Activated CD4-positive, alpha-beta T cell treated with anti-CD3 and anti-CD28 coated beads, Interleukin-2, Interleukin-6, amounts not matched to agents 100 ng/mL and 50 ng/mL, durations not matched to agents 16 hours and 8 hours (primary cell): Measurements from ENCODE around the gene ZNF787.
A peak's percentile ranks its signal among the peaks of the same experiment; 100 is the strongest.
"Not testable (repeated sequence)": the region's sequence is repeated elsewhere in the genome, so short reads cannot be mapped to it uniquely, and the experiment has no call there.

ENCODE experiments used
- DNase-seq: peaks from one replicate; pipeline ENCODE4 v3.0.0-alpha.2; 2020

Gene ZNF787

GRCh38 chr19:56121180-56122167 is at the start of gene ZNF787:
TSS of gene ZNF787 (minus strand) at chr19:56121295. CDS start at chr19:56103217, 18,078 bp downstream.
- DNase-seq = peak; percentile 98

- DNase-seq = no peak
These were observed 49.2 kb upstream of the ZNF787 start for GRCh38 chr19:56170261-56170660.

- no peak for DNase-seq
These were observed 46.0 kb upstream of the ZNF787 start for GRCh38 chr19:56167064-56167578.

- DNase-seq = no peak
These were observed 42.0 kb upstream of the ZNF787 start for GRCh38 chr19:56163097-56163496.

GRCh38 chr19:56162258-56162657 is 41.2 kb upstream of the ZNF787 start:
- DNase-seq = peak; percentile 33

- no peak for DNase-seq
These were observed 40.4 kb upstream of the ZNF787 start for GRCh38 chr19:56161534-56161933.

GRCh38 chr19:56159622-56160271 is 38.7 kb upstream of the ZNF787 start:
- DNase-seq = no peak

GRCh38 chr19:56159009-56159559 is 38.0 kb upstream of the ZNF787 start:
- DNase-seq = no peak

- DNase-seq = no peak
These were observed 37.2 kb upstream of the ZNF787 start for GRCh38 chr19:56158170-56158757.

GRCh38 chr19:56156768-56157167 is 35.7 kb upstream of the ZNF787 start:
- no peak for DNase-seq

- DNase-seq = no peak
These were observed 34.1 kb upstream of the ZNF787 start for GRCh38 chr19:56155124-56155687.

- no peak for DNase-seq
These were observed 32.4 kb upstream of the ZNF787 start for GRCh38 chr19:56153507-56153906.

- no peak for DNase-seq
These were observed 31.5 kb upstream of the ZNF787 start for GRCh38 chr19:56152644-56153043.

GRCh38 chr19:56150358-56150757 is 29.3 kb upstream of the ZNF787 start:
- no peak for DNase-seq

GRCh38 chr19:56149656-56150038 is 28.6 kb upstream of the ZNF787 start:
- DNase-seq = no peak

- not testable (repeated sequence) for DNase-seq
These were observed 28.0 kb upstream of the ZNF787 start for GRCh38 chr19:56148955-56149655.

GRCh38 chr19:56148096-56148495 is 27.0 kb upstream of the ZNF787 start:
- no peak for DNase-seq

GRCh38 chr19:56147307-56147706 is 26.2 kb upstream of the ZNF787 start:
- no peak for DNase-seq

GRCh38 chr19:56146904-56147303 is 25.8 kb upstream of the ZNF787 start:
- no peak for DNase-seq

- no peak for DNase-seq
These were observed 24.6 kb upstream of the ZNF787 start for GRCh38 chr19:56145698-56146097.

- no peak for DNase-seq
These were observed 23.7 kb upstream of the ZNF787 start for GRCh38 chr19:56144831-56145230.

- no peak for DNase-seq
These were observed 23.3 kb upstream of the ZNF787 start for GRCh38 chr19:56144376-56144775.
